ENCODE results near the gene DNMT3L.
A peak's percentile ranks its signal among the peaks of the same experiment; 100 is the strongest.

DNMT3L gene

GRCh38 chr21:44272284-44272858, 10.7 kb upstream of the DNMT3L start:
- Histone ChIP-seq H3K36me3 (no peaks in the 10 kb centered on the region), H3K9me3 (replicated peaks in 1 of 11) (no peaks in the 10 kb centered on the region), H3K4me2 (peak overlapping the region in 1 of 11 experiments; percentile 64; a peak in 3 of 22 replicates), H3K9ac (no peak overlapping the region), H3K27ac (no peak overlapping the region), H3K4me3 (no peak overlapping the region), H4K20me1 (no peaks in the 10 kb centered on the region), H3K4me1 (peaks cover 0 to 18% (median 8%) of the 10 kb centered on the region in 10 experiments; a peak in 14 of 20 replicates), H3K27me3 (no peaks in the 10 kb centered on the region)
- no peak for TF ChIP-seq Cebpa-rat (IDR thresholded peaks at IDR 0.05)

GRCh38 chr21:44271558-44272283, 10.0 kb upstream of the DNMT3L start:
- H3K4me2 ChIP-seq = peak overlapping the region in 8 of 11 experiments; percentile 11 to 64 (median 38); a peak in 13 of 22 replicates
- H3K9ac ChIP-seq = peak overlapping the region in 1 of 11 experiments; percentile 19; a peak in 1 of 22 replicates
- peaks cover 0 to 23% (median 12%) of the 10 kb centered on the region in 10 experiments; a peak in 14 of 20 replicates for H3K4me1 ChIP-seq
- H3K27ac ChIP-seq = peak overlapping the region in 1 of 11 experiments; percentile 1; a peak in 1 of 22 replicates
- TF ChIP-seq Cebpa-rat (IDR thresholded peaks at IDR 0.05) = no peak
- no peaks in the 10 kb centered on the region for H4K20me1 ChIP-seq
- no peaks in the 10 kb centered on the region for H3K9me3 ChIP-seq (replicated peaks in 1 of 11)
- H3K36me3 ChIP-seq = no peaks in the 10 kb centered on the region
- H3K4me3 ChIP-seq = no peak overlapping the region
- H3K27me3 ChIP-seq = no peaks in the 10 kb centered on the region

- H3K9ac ChIP-seq = no peak overlapping the region
- H3K9me3 ChIP-seq (replicated peaks in 1 of 11) = no peaks in the 10 kb centered on the region
- H3K36me3 ChIP-seq = no peaks in the 10 kb centered on the region
- H3K4me2 ChIP-seq = no peak overlapping the region
- no peak overlapping the region for H3K27ac ChIP-seq
- TF ChIP-seq Cebpa-rat (IDR thresholded peaks at IDR 0.05) = no peak
- no peaks in the 10 kb centered on the region for H4K20me1 ChIP-seq
- no peak overlapping the region for H3K4me3 ChIP-seq
- no peaks in the 10 kb centered on the region for H3K27me3 ChIP-seq
- peaks cover 0 to 48% (median 38%) of the 10 kb centered on the region in 10 experiments; a peak in 18 of 20 replicates for H3K4me1 ChIP-seq
Measured at GRCh38 chr21:44269090-44269489, 7.4 kb upstream of the DNMT3L start.

- H3K4me3 ChIP-seq = no peak overlapping the region
- no peak for TF ChIP-seq Cebpa-rat (IDR thresholded peaks at IDR 0.05)
- peak overlapping the region in 1 of 11 experiments; percentile 3; a peak in 1 of 22 replicates for H3K9ac ChIP-seq
- peaks cover 9 to 60% (median 49%) of the 10 kb centered on the region in 10 experiments; a peak in 19 of 20 replicates for H3K4me1 ChIP-seq
- H4K20me1 ChIP-seq = no peaks in the 10 kb centered on the region
- H3K9me3 ChIP-seq (replicated peaks in 1 of 11) = no peaks in the 10 kb centered on the region
- H3K27ac ChIP-seq = no peak overlapping the region
- no peak overlapping the region for H3K4me2 ChIP-seq
- no peaks in the 10 kb centered on the region for H3K27me3 ChIP-seq
- H3K36me3 ChIP-seq = no peaks in the 10 kb centered on the region
Measured at GRCh38 chr21:44267655-44268142, 6.0 kb upstream of the DNMT3L start.

GRCh38 chr21:44265734-44266270, 4.1 kb upstream of the DNMT3L start:
- TF ChIP-seq Cebpa-rat (IDR thresholded peaks at IDR 0.05) = no peak

GRCh38 chr21:44263768-44264167, 2.1 kb upstream of the DNMT3L start:
- peak overlapping the region in 3 of 11 experiments; percentile 1 to 60 (median 53); a peak in 5 of 22 replicates for H3K27ac ChIP-seq
- peak overlapping the region; percentile 39 to 89 (median 79); a peak in 21 of 22 replicates for H3K4me2 ChIP-seq
- no peak overlapping the region for H3K4me3 ChIP-seq
- no peaks in the 10 kb centered on the region for H3K9me3 ChIP-seq (replicated peaks in 1 of 11)
- peaks cover 20 to 56% (median 44%) of the 10 kb centered on the region in 10 experiments; a peak in 19 of 20 replicates for H3K4me1 ChIP-seq
- H3K27me3 ChIP-seq = no peaks in the 10 kb centered on the region
- 0 out of 22 replicates have a peak, but pooled peaks cover 0 to 4% (median 0%) of the 10 kb centered on the region in 11 experiments for H4K20me1 ChIP-seq
- H3K9ac ChIP-seq = peak overlapping the region in 5 of 11 experiments; percentile 18 to 59 (median 33); a peak in 5 of 22 replicates
- H3K36me3 ChIP-seq = no peaks in the 10 kb centered on the region
- TF ChIP-seq Cebpa-rat (IDR thresholded peaks at IDR 0.05) = no peak

More at GRCh38 chr21:44265734-44266270, 4.1 kb upstream of the DNMT3L start:
- Histone ChIP-seq H3K36me3 (no peaks in the 10 kb centered on the region), H3K9me3 (replicated peaks in 1 of 11) (no peaks in the 10 kb centered on the region), H3K9ac (no peak overlapping the region), H3K4me2 (peak overlapping the region in 8 of 11 experiments; percentile 21 to 89 (median 40); a peak in 13 of 22 replicates), H3K27me3 (no peaks in the 10 kb centered on the region), H3K4me3 (no peak overlapping the region), H3K27ac (peak overlapping the region in 2 of 11 experiments; percentile 12 to 25; a peak in 3 of 22 replicates), H4K20me1 (0 out of 22 replicates have a peak, but pooled peaks cover 0 to 4% (median 0%) of the 10 kb centered on the region in 11 experiments), H3K4me1 (peaks cover 9 to 52% (median 41%) of the 10 kb centered on the region in 10 experiments; a peak in 19 of 20 replicates)

- Histone ChIP-seq H3K9ac (peak overlapping the region in 10 of 11 experiments; percentile 30 to 66 (median 51); a peak in 13 of 22 replicates), H3K4me3 (no peak overlapping the region), H3K27ac (peak overlapping the region in 8 of 11 experiments; percentile 1 to 60 (median 52); a peak in 10 of 22 replicates), H4K20me1 (0 out of 22 replicates have a peak, but pooled peaks cover 0 to 4% (median 0%) of the 10 kb centered on the region in 11 experiments), H3K4me1 (peaks cover 20 to 56% (median 44%) of the 10 kb centered on the region in 10 experiments; a peak in 19 of 20 replicates), H3K36me3 (no peaks in the 10 kb centered on the region), H3K27me3 (no peaks in the 10 kb centered on the region), H3K9me3 (replicated peaks in 1 of 11) (no peaks in the 10 kb centered on the region), H3K4me2 (peak overlapping the region; percentile 39 to 89 (median 79))
- no peak for TF ChIP-seq Cebpa-rat (IDR thresholded peaks at IDR 0.05)
Measured at GRCh38 chr21:44263221-44263760, 1.6 kb upstream of the DNMT3L start.

GRCh38 chr21:44262338-44263056, 800 bp upstream of the DNMT3L start:
- Histone ChIP-seq H3K36me3 (no peaks in the 10 kb centered on the region), H3K4me3 (no peak overlapping the region), H3K9me3 (replicated peaks in 1 of 11) (no peaks in the 10 kb centered on the region), H4K20me1 (0 out of 22 replicates have a peak, but pooled peaks cover 0 to 4% (median 0%) of the 10 kb centered on the region in 11 experiments), H3K4me2 (no peak overlapping the region), H3K4me1 (peaks cover 20 to 56% (median 44%) of the 10 kb centered on the region in 10 experiments; a peak in 19 of 20 replicates), H3K27ac (no peak overlapping the region), H3K9ac (no peak overlapping the region), H3K27me3 (no peaks in the 10 kb centered on the region)
- TF ChIP-seq Cebpa-rat (IDR thresholded peaks at IDR 0.05) = no peak
